ENCODE results near the gene COL26A1. TPM values are rescaled to one million over a fixed set of nuclear protein-coding genes. Genes with fewer than 3 reads are reported as not detected.

COL26A1 gene
- total RNA-seq, 1 experiment from 2014 or later, result 42.6 TPM

DNA sequence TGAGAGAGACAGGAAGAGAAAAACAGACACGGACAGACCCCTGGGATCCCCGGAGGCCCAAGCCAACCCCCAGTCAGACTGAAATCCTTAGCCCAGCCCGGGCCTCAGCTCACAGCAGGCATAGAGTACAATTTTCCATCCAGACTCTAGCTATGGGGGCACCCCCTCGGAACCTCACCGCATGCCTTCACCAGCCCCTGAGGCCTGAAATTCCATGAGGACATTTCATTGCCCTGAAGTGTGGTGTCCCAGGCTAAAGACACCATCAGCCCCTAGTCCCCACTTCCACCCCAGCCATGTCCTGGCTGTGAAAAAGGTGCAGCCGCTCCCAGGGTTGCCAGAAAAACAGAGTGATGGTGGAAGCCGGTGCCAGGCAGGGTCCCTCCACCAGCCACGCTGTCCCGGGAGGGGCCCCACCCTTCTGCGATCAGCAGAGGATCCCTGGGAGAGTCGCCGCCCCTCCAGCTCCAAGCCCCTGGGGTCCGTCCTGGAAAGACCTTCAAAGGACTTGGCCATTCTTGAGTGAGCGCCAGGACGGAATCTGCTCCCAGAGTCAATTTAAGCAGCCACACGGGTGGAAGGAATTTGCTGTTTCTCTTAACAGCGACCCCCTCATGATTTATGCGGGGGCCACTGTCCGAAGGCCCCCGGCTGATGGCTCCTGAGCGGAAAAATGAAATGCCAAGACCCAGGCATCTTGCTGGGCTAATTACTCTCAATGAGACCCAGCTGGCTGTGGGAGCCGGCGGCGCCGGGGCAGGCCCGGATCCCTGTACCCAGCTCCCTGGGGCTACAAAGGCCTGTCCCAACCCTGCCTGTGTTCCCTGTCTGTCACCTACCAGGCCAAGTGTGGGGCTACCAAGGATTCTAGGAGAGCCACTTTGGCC is 243.2 kb downstream of the COL26A1 start:
- no peak overlapping the region for H3K4me2 ChIP-seq (ENCODE audit: insufficient read depth, insufficient read length, low read length)
- H2BK15ac ChIP-seq (ENCODE audit: low read depth, low read length), result no peak overlapping the region
- H3K27me3 ChIP-seq (ENCODE audit: insufficient read depth, low read length), result no peaks in the 10 kb centered on the region
- TF ChIP-seq, protein P1, sequence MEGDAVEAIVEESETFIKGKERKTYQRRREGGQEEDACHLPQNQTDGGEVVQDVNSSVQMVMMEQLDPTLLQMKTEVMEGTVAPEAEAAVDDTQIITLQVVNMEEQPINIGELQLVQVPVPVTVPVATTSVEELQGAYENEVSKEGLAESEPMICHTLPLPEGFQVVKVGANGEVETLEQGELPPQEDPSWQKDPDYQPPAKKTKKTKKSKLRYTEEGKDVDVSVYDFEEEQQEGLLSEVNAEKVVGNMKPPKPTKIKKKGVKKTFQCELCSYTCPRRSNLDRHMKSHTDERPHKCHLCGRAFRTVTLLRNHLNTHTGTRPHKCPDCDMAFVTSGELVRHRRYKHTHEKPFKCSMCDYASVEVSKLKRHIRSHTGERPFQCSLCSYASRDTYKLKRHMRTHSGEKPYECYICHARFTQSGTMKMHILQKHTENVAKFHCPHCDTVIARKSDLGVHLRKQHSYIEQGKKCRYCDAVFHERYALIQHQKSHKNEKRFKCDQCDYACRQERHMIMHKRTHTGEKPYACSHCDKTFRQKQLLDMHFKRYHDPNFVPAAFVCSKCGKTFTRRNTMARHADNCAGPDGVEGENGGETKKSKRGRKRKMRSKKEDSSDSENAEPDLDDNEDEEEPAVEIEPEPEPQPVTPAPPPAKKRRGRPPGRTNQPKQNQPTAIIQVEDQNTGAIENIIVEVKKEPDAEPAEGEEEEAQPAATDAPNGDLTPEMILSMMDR (conservative IDR thresholded peaks at IDR 0.05), result no peak
- H2BK12ac ChIP-seq (ENCODE audit: insufficient read length, low read depth, low read length), result no peak overlapping the region
- H3K4me1 ChIP-seq (ENCODE audit: insufficient read depth, low read length), result no peaks in the 10 kb centered on the region; the same call in 1 of the 2 replicates
- H3K56ac ChIP-seq (ENCODE audit: insufficient read length, low read depth, low read length), result no peak overlapping the region
- no peaks in the 10 kb centered on the region for H4K20me1 ChIP-seq (ENCODE audit: control insufficient read depth, insufficient read depth, insufficient read length)
- no peak overlapping the region for H4K5ac ChIP-seq (ENCODE audit: insufficient read length, low read depth, low read length)
- WGBS (ENCODE audit: extremely low coverage, insufficient read length, low lambda C conversion rate), result no CpG with 5 or more reads among the region's 26 CpGs
- H3K4me1 Mint-ChIP-seq, result peaks cover 10 to 16% of the 10 kb centered on the region in 2 experiments
- H2BK5ac ChIP-seq (ENCODE audit: insufficient read length, low read length), result no peak overlapping the region
- H3K18ac ChIP-seq (ENCODE audit: insufficient read length, low read depth, low read length), result no peak overlapping the region
- H3K9me3 Mint-ChIP-seq, result no peaks in the 10 kb centered on the region
- no peak overlapping the region for H3K4me3 Mint-ChIP-seq
- no peak overlapping the region for H4K8ac ChIP-seq (replicated peaks; ENCODE audit: insufficient read length, low read depth, low read length)
- H3K27me3 Mint-ChIP-seq (ENCODE audit: low read depth), result peaks cover 16% of the 10 kb centered on the region
- no peak overlapping the region for H2BK120ac ChIP-seq (ENCODE audit: low read depth, low read length, poor library complexity, severe bottlenecking)
- H3K9ac ChIP-seq (ENCODE audit: extremely low read depth, insufficient read length, low read length), result no peak overlapping the region
- no peak overlapping the region for H4K91ac ChIP-seq (ENCODE audit: insufficient read length, low read depth, low read length)
- H3K14ac ChIP-seq (ENCODE audit: insufficient read depth, low read length), result peak overlapping the region; percentile 30
- H2AK5ac ChIP-seq (ENCODE audit: insufficient read length, low read length), result no peak overlapping the region
- H2BK20ac ChIP-seq (ENCODE audit: low read depth, low read length, poor library complexity, severe bottlenecking), result no peak overlapping the region
- H3K4ac ChIP-seq (ENCODE audit: low read depth, low read length), result no peak overlapping the region
- H3K27ac Mint-ChIP-seq, result no peak overlapping the region
- no peak overlapping the region for H3K27ac ChIP-seq (ENCODE audit: insufficient read length, low read depth, low read length)
- H3K79me2 ChIP-seq (ENCODE audit: insufficient read depth, low read length), result no peaks in the 10 kb centered on the region
- H3K9me3 ChIP-seq (ENCODE audit: control insufficient read depth, low read depth, low read length), result no peaks in the 10 kb centered on the region
- H3T11ph ChIP-seq (ENCODE audit: low read length), result no peak overlapping the region
- DNase-seq, result no peak
- H3K23me2 ChIP-seq (ENCODE audit: insufficient read length, low read depth, low read length, poor library complexity, severe bottlenecking), result no peaks in the 10 kb centered on the region
- no peak overlapping the region for H3K23ac ChIP-seq (ENCODE audit: insufficient read length, low read depth, low read length)
- H3K79me1 ChIP-seq (ENCODE audit: insufficient read depth, low read depth, low read length, poor library complexity, severe bottlenecking), result no peaks in the 10 kb centered on the region
- no peaks in the 10 kb centered on the region for H3K36me3 Mint-ChIP-seq (ENCODE audit: insufficient read depth in 1 of 3, low read depth in 3 of 3)
- no peak overlapping the region for H2AFZ ChIP-seq (ENCODE audit: low read length)
